Peyer's patch (tissue), 4 donors: Measurements from ENCODE around the gene BCAS3. TPM values are rescaled to one million over a fixed set of nuclear protein-coding genes. Genes with fewer than 3 reads are reported as not detected.

ENCODE experiments used
- DNase-seq, 3 donors: peaks; one replicate each; pipeline ENCODE4 v3.0.0-alpha.2; 2017 to 2019
- H3K27ac ChIP-seq, 4 donors: fragments of 200-600 bp; sonication (generic); one replicate each; pipeline ENCODE4 v1.5.1; 2016 to 2019
- H3K27me3 ChIP-seq, 2 donors: fragments of 200-600 bp; sonication (generic); one replicate each; pipeline ENCODE4 v1.5.1; 2019
- H3K36me3 ChIP-seq, 3 donors: fragments of 200-600 bp; sonication (generic); one replicate each; pipeline ENCODE4 v1.5.1; 2016 to 2019
- H3K4me1 ChIP-seq, 4 donors: fragments of 200-600 bp; sonication (generic); one replicate each; pipeline ENCODE4 v1.5.1; 2016 to 2019
- H3K4me3 ChIP-seq, 4 donors: fragments of 200-600 bp; sonication (generic); 1 replicate in 3 of 4; 2 replicates in 1 of 4; pipeline ENCODE4 v1.5.1; 2016 to 2019; ENCODE audit warnings: mild to moderate bottlenecking in 1 of 4
- H3K9me3 ChIP-seq, 4 donors: fragments of 200-600 bp; sonication (generic); one replicate each; pipeline ENCODE4 v1.5.1; 2016 to 2019; ENCODE audit warnings: mild to moderate bottlenecking in 1 of 4
- POLR2A ChIP-seq, 2 donors: fragments of 450-650 bp; IDR thresholded peaks; one replicate each; pipeline ENCODE4 v1.5.1; 2017; ENCODE audit warnings: antibody characterized with exemption in 2 of 2, mild to moderate bottlenecking in 2 of 2, moderate library complexity in 2 of 2
- total RNA-seq, 4 donors: library from RNA; depleted of rRNA; stranded (reverse); fragments of >200 nt; gene quantifications; one replicate each; pipeline ENCODE4 v1.1.0, GENCODE V29; 2016
- TF ChIP-seq, protein P1 (sequence below), 6 experiments: fragments of 450-650 bp in 4 of 6; fragments of 200-600 bp in 2 of 6; sonication (generic) in 1 of 6; IDR thresholded peaks; one replicate each; pipeline ENCODE4 v1.5.1; 2017 to 2019; ENCODE audit warnings: antibody characterized with exemption in 6 of 6, mild to moderate bottlenecking in 3 of 6, moderate library complexity in 1 of 6

Gene BCAS3
- total RNA-seq, 4 donors from 2014 or later, result 25.7 to 109 (median 57.1) TPM

DNA sequence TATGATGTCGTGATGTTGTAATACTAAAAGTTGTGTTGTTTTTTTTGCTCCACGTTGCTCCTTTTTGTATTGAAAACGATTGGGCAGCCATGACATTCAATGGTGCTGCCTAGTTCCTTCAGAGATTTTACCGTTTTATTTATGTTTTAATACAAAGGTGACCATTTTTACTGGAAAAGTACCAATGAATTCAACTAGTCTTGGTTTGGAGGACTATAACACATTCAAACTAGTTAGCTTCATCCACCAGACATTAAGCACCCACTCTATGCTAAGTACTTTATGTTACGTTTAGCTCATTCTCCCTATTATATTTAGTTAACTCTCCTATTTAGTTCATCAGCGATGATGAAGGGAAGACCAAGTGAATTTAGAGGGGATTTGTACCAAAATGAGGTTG is 605.4 kb downstream of the BCAS3 start:
- no peaks in the 10 kb centered on the region for H3K9me3 ChIP-seq
- no peak for TF ChIP-seq POLR2A (IDR thresholded peaks at IDR 0.05)
- TF ChIP-seq, protein P1, sequence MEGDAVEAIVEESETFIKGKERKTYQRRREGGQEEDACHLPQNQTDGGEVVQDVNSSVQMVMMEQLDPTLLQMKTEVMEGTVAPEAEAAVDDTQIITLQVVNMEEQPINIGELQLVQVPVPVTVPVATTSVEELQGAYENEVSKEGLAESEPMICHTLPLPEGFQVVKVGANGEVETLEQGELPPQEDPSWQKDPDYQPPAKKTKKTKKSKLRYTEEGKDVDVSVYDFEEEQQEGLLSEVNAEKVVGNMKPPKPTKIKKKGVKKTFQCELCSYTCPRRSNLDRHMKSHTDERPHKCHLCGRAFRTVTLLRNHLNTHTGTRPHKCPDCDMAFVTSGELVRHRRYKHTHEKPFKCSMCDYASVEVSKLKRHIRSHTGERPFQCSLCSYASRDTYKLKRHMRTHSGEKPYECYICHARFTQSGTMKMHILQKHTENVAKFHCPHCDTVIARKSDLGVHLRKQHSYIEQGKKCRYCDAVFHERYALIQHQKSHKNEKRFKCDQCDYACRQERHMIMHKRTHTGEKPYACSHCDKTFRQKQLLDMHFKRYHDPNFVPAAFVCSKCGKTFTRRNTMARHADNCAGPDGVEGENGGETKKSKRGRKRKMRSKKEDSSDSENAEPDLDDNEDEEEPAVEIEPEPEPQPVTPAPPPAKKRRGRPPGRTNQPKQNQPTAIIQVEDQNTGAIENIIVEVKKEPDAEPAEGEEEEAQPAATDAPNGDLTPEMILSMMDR (IDR thresholded peaks at IDR 0.05), result no peak
- no peak for DNase-seq
- no peak overlapping the region for H3K4me3 ChIP-seq
- no peaks in the 10 kb centered on the region for H3K27me3 ChIP-seq
- H3K36me3 ChIP-seq, result no peaks in the 10 kb centered on the region
- no peak overlapping the region for H3K27ac ChIP-seq
- no peaks in the 10 kb centered on the region for H3K4me1 ChIP-seq

DNA sequence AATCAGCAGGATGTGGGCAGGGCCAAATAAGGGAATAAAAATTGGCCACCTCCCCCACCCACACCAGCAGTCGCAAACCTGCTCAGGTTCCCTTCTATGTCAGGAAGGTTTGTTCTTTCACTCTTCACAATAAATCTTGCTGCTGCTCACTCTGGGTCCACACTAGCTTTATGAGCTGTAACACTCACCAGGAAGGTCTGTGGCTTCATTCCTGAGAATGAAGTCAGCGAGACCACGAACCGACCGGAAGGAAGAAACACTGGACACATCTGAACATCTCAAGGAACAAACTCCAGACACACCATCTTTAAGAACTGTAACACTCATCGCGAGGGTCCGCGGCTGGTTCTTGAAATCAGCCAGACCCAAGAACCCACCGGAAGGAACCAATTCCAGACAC is 606.5 kb downstream of the BCAS3 start:
- Histone ChIP-seq H3K9me3 (no peaks in the 10 kb centered on the region), H3K27me3 (no peaks in the 10 kb centered on the region), H3K27ac (no peak overlapping the region), H3K36me3 (no peaks in the 10 kb centered on the region), H3K4me1 (no peaks in the 10 kb centered on the region), H3K4me3 (no peak overlapping the region)
- TF ChIP-seq POLR2A (IDR thresholded peaks at IDR 0.05), result no peak
- TF ChIP-seq, protein P1 (IDR thresholded peaks at IDR 0.05), result no peak
- no peak for DNase-seq

- Histone ChIP-seq H3K27ac (no peak overlapping the region), H3K27me3 (no peaks in the 10 kb centered on the region), H3K9me3 (no peaks in the 10 kb centered on the region), H3K36me3 (no peaks in the 10 kb centered on the region), H3K4me3 (no peak overlapping the region), H3K4me1 (no peaks in the 10 kb centered on the region)
- no peak for DNase-seq
- TF ChIP-seq, protein P1 (IDR thresholded peaks at IDR 0.05), result no peak
- no peak for TF ChIP-seq POLR2A (IDR thresholded peaks at IDR 0.05)
Measured at GRCh38 chr17:61284746-61285145, 607.1 kb downstream of the BCAS3 start.

DNA sequence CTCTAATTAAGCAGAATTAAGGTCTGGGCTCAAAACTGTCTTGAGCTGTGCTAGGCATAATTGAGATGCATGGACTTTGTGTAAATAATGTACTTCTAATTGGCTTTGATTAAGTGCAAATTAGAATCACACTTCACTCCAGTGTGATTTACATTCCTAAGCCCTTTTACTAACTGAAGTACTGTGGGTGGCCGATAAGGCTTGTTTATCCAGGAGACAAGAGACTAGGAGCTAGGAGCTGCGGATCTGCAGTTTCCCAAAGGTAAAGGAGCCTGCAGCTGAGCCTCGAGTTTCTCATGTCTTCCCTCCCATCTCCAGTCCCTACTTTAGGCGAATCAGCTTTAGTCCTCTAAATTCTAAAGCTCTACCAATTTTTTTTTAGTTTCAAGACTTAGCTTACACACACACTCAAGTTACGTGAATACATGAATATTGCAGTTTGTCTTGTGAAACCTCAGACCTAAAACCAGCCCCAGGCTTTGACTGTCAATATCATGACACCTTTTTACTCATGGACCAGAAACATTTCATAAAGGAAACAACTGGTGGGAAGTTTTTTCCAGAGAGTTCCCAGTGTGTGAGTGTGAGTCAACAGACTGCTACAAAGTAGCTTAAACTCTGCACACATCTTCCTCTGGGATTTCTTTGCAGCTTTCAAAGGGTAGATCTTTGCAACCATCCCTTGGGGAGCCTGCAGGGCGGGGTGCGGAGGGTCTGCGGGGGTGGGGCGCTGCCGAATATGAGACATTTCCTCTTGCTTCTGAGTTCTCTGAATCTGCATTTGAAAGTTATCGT is 608.1 kb downstream of the BCAS3 start:
- Histone ChIP-seq H3K36me3 (no peaks in the 10 kb centered on the region), H3K9me3 (no peaks in the 10 kb centered on the region), H3K4me1 (no peaks in the 10 kb centered on the region), H3K27ac (no peak overlapping the region), H3K4me3 (no peak overlapping the region), H3K27me3 (no peaks in the 10 kb centered on the region)
- TF ChIP-seq, protein P1 (IDR thresholded peaks at IDR 0.05), result no peak
- TF ChIP-seq POLR2A (IDR thresholded peaks at IDR 0.05), result no peak
- DNase-seq, result no peak

- Histone ChIP-seq H3K4me3 (no peak overlapping the region), H3K4me1 (no peaks in the 10 kb centered on the region), H3K9me3 (no peaks in the 10 kb centered on the region), H3K27ac (no peak overlapping the region), H3K27me3 (no peaks in the 10 kb centered on the region), H3K36me3 (no peaks in the 10 kb centered on the region)
- DNase-seq, result no peak
- no peak for TF ChIP-seq POLR2A (IDR thresholded peaks at IDR 0.05)
- TF ChIP-seq, protein P1 (IDR thresholded peaks at IDR 0.05), result no peak
Measured at GRCh38 chr17:61286449-61286848, 608.8 kb downstream of the BCAS3 start.
